GM13977 (cell line): ENCODE measurements around the gene CCS.

ENCODE experiments used
- DNase-seq: peaks from one replicate; pipeline ENCODE4 v3.0.0; 2012; ENCODE audit warnings: low spot score
- CTCF ChIP-seq: IDR thresholded peaks from 2 replicates; pipeline ENCODE4 v1.5.1; 2012; ENCODE audit warnings: mild to moderate bottlenecking, control low read depth; ENCODE audit not compliant: insufficient read depth; ENCODE audit errors: extremely low read depth, missing control alignments
- in situ Hi-C: fragments of 300-500 bp; cut with MboI; formaldehyde crosslinking; loops from one replicate; pipeline ENCODE4 v1.12.0; 2022; ENCODE audit warnings: low sequenced_read_pairs, low pct_unique_long_range_greater_than_20kb, mixed read lengths, inconsistent platforms; ENCODE audit not compliant: unreplicated experiment

Gene CCS

DNA sequence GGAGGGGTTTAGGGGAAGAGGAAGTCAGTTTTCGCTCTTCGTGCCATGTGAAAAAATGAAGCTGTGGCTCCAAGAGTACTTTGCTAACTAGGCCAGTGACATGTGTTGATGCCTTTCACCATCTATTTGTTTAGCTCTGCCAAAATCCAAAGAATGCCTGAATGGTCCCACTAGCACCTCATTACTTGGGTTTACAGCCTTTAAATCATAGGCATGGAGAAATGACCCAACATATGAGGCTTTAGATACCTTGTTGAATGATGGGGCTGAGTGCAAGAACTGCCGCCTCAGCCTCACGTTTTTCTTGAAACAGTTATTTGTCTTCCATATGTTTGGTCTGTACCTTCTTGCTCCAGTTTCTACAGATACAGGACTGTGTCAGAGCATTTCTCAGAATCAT is 53.8 kb downstream of the CCS start:
- TF ChIP-seq CTCF, result no peak
- in situ Hi-C loops, result no loop called here

GRCh38 chr11:66649903-66650302 is 56.9 kb downstream of the CCS start:
- in situ Hi-C loops, result no loop called here
- no peak for TF ChIP-seq CTCF
- DNase-seq, result no peak

More for the DNA sequence above, 53.8 kb downstream of the CCS start:
- DNase-seq, result no peak

- in situ Hi-C loops, result no loop called here
- TF ChIP-seq CTCF, result no peak
- no peak for DNase-seq
Measured at GRCh38 chr11:66651016-66651415, 58.0 kb downstream of the CCS start.

DNA sequence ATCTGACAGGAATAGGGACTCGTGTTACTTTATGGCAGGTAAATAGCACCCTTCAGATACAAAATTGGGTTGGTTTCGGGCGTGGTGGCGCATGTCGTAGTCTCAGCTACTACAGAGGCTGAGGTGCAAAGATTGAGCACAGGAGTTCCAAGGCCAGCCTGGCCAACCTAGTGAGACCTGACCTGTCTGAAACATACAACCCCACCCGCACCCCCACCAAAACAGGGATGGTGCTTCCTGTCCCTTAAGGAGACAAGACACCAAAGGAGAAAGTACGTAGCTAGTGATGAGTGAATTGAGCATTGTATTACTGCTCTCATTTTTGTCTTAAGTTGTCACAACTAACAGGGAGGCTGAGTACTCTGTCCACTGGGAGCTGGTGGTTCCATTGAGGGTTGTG is 59.7 kb downstream of the CCS start:
- DNase-seq, result no peak
- TF ChIP-seq CTCF, result no peak
- in situ Hi-C loops, result no loop called here

GRCh38 chr11:66653123-66653522 is 60.1 kb downstream of the CCS start:
- in situ Hi-C loops, result no loop called here
- no peak for DNase-seq
- TF ChIP-seq CTCF, result no peak
